GM21447 (cell line): ENCODE data around the gene TMEM88.
"Not testable (repeated sequence)": the region's sequence is repeated elsewhere in the genome, so short reads cannot be mapped to it uniquely, and the experiment has no call there.

Experiments used
- ATAC-seq: cut with Tn5 transposase; IDR thresholded peaks from one replicate; pipeline ENCODE4 v1.9.1; 2021; ENCODE audit not compliant: unreplicated experiment

TMEM88 gene, protein sequence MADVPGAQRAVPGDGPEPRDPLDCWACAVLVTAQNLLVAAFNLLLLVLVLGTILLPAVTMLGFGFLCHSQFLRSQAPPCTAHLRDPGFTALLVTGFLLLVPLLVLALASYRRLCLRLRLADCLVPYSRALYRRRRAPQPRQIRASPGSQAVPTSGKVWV

DNA sequence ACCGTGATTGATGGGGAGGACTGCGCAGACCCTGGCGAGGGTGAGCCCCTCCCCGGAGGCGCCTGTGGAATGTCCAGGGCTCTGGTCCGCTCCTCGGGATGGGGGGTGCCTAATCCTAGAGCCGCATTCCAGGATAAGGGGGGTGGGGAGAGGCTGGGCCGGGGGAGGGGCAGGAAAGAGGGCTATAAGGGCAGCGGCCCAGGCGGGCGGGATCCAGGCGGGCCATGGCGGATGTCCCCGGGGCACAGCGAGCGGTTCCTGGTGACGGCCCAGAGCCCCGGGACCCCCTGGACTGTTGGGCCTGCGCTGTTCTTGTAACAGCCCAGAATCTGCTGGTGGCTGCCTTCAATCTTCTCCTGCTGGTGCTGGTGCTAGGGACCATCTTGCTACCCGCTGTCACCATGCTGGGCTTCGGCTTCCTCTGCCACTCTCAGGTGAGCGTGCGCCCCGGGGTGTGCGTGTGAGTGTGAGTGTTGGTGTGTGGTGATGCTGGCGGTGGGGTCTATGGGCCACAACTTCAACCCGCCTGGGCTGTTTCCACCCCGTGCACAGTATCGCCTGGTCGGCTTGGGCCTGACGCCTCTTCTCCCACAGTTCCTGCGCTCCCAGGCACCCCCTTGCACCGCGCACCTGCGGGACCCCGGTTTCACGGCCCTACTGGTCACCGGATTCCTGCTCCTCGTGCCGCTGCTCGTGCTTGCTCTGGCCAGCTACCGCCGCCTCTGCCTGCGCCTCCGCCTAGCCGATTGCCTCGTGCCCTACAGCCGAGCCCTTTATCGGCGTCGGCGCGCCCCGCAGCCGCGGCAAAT, at the start of gene TMEM88:
TMEM88 (plus strand) TSS at position 216 of the 809 bp plus-strand sequence; CDS start at position 225, 9 bp downstream.
- no peak for ATAC-seq

DNA sequence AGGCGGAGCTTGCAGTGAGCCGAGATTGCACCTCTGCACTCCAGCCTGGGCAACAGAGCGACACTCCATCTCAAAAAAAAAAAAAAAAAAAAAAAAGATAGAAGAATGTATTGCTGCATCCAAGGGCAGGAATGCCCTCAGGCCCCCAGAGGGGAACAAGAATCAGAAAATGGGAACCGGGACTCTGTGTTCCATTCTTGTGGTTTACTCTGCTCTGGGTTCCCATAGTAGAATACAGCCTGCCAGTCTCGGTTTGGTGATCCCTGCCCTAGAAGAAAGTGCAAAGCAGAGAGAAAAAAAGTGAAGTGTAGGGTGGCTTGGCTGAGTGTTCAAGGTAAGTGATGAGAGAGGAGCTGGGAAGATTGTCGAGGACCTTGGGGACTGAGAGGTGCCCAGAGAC, 48.3 kb upstream of the TMEM88 start:
- no peak for ATAC-seq

DNA sequence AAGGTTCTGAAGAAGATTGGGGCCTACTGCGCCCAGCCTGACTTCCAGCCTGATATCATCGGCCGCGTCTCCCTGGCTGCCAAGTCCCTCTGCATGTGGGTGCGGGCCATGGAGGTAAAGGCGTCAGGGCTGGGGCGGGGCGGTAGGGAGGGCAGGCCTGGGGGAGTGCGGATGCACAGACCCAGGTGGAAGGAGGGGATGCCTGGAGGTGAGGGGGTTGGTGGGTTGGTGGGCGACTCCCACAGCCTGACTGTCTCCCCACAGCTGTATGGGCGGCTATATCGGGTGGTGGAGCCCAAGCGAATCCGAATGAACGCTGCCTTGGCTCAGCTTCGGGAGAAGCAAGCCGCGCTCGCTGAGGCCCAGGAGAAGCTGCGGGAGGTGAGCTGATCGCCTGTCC, 47.7 kb upstream of the TMEM88 start:
- ATAC-seq = no peak

DNA sequence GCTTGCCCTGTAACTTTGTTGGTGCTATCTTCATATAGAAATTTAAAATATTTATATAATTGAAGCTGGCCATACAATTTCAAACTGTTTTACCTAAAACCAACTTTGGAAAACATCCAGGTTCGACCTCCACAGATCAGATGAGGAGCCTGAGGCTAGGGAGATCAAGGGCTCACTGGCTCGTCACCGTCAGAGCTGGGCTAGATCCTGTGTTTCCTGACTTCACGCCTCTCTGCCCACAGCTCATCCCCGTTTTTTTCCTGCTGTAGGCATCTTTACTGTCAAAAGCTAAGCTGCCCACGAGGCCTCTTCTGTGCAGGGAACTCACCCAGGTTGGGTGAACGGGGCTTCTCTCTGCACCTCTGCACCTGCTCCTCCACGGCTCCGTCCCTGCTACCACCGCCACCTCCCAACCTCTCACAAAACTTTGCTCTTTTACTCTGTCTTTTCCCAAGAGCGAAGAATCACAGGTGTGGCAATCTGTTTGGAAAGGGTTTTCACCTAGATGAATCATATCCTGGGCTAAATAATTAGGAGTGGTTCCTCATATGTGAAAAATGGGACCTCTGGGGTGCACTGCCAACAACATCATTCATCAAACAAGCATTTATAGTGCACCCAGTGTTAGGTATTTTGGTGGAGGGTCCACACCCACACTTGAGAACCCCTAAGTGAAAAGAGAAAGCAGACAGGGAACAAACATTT, 45.6 kb upstream of the TMEM88 start:
- ATAC-seq = no peak

DNA sequence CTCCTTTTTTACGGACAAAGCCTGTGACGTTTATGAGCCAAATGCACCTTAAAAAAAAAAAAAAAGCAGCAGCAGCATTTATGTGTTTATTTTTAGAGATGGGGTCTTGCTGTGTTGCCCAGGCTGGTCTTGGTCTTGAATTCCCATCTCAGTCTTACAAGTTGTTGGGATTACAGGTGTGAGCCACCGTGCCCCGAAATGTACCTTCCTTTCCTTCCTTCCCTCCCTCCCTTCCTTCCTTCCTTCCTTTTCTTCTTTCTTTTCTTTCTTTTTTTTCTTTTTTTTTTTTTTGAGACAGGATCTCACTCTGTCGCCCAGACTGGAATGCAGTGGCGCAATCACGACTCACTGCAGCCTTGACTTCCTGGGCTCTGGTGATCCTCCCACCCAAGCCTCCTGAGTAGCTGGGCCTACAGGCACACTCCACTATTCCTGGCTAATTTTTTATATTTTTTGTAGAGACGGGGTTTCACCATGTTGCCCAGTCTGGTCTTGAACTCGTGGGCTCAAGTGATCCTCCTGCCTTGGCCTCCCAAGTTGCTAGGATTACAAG, 45.0 kb upstream of the TMEM88 start:
- not testable (repeated sequence) for ATAC-seq

DNA sequence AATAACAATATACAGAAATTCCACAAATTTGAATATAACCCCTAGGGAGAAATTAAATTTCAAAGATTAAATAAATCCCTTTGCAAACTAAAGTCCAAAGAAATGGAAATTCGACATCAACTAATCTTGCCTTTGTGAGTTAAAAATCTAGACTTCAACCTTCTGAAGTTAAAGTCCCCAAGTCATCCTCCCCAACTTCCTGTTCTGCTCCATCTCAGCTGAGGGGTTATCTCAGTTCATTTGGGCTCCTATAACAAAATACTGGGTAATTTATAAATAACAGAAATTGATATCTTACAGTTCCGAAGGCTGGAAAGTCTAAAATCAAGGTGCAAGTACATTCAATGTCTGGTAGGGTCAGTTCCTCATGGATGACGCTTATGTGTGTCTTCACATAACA, 43.6 kb upstream of the TMEM88 start:
- no peak for ATAC-seq

DNA sequence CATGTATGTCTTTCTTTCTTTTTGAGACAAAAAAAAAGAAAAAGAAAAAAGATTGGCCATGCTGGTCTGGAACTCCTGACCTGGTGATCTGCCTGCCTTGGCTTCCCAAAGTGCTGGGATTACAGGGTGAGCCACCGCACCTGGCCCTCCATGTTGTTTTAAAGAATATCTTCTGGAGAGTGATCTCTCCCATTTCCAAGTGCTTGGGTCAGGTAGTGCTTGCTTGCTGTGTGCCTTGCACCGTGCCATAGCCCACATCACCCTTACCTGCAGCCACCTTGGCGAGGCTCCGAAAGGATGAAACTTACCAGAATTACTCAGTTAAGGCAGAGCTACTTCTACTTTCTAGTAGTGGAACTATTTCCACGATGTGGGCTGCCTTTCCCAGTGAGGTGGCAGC, 39.9 kb upstream of the TMEM88 start:
- no peak for ATAC-seq

DNA sequence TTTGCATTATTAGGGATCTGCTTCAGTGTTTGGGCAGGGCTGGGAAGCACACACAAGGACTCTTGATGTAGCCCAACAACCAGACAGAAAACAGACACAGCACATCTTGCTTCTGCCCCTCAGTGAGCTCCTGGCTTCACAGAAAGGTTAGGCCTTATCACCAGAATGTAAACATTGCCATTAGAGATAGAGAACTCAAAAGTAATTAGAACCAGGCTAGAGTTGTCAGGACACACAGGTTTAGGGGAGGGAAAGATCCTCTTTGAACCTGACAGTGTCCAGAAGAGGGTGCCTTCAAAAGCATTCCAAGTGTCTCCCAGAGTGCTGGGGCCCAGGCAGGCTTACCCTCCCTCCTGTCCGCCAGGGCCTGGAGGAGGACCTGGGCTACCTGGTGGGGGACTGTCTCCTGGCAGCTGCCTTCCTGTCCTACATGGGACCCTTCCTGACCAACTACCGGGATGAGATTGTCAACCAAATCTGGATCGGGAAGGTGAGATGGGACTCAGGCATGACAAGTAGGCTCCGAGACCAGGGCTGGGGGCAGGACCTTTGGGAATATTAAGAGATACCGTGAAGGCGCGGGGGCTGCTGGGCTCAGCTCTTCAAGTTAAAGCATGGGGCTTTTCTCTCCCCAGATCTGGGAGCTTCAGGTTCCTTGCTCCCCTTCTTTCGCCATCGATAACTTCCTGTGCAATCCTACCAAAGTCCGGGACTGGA, 37.8 kb upstream of the TMEM88 start:
- ATAC-seq = no peak

DNA sequence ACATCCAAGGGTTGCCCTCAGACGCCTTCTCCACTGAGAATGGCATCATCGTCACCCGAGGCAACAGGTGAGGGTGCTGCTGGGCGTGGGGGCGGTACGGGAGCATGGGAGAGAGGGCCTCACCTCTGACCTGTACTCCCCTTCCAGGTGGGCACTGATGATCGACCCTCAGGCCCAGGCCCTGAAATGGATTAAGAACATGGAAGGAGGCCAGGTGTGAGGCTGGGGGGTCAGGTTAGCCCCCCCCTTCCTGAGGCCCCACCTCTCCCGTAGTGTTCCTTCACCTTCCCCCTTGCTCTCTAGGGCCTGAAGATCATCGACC, 37.3 kb upstream of the TMEM88 start:
- no peak for ATAC-seq

DNA sequence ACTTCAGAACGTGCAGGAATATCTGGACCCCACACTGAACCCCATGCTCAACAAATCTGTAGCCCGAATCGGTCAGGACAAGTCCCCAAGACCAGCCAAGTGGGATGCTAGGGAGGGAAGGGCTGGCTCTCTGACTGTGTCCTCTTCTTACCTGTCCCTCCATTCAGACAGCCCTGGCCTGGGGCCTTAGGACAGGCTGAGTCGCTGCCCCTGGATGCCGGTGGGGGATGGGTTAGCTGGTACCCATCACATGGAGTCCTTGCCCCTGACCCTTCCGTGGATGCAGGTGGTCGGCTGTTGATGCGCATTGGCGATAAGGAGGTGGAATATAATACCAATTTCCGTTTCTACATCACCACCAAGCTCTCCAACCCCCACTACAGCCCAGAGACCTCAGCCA, 36.8 kb upstream of the TMEM88 start:
- no peak for ATAC-seq

DNA sequence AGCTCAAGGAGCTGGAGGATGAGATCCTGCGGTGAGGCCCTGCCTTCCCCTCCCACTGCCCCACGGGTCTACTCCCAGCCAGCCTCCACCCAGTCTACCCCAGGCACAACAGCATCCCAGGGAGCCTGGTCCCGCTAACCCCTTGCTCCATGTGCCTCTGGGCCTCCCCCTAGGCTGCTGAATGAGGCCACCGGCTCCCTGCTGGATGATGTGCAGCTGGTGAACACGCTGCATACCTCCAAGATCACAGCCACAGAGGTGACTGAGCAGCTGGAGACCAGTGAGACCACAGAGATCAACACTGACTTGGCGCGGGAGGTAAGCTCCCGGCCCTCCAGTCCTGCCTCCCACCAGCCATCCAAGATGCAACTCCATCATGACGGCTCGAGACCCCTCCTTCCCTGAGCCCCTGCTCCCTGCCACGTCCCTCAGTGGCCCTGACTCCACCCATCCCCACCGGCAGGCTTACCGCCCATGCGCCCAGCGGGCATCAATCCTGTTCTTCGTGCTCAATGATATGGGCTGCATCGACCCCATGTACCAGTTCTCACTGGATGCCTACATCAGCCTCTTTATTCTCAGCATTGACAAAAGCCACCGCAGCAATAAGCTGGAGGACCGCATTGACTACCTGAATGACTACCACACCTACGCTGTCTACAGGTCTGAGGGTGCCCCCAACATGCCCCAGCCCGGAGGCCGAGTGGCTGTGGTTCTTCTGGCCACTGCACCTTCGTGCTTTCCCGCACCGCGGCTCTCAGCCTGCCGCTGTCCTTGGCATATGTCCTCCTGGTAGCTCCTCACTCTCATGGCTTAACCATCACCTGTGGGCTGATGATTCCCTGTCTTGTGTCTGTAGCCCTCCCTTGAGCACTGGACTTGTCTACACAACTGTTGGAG, 35.9 kb upstream of the TMEM88 start:
- ATAC-seq = no peak

DNA sequence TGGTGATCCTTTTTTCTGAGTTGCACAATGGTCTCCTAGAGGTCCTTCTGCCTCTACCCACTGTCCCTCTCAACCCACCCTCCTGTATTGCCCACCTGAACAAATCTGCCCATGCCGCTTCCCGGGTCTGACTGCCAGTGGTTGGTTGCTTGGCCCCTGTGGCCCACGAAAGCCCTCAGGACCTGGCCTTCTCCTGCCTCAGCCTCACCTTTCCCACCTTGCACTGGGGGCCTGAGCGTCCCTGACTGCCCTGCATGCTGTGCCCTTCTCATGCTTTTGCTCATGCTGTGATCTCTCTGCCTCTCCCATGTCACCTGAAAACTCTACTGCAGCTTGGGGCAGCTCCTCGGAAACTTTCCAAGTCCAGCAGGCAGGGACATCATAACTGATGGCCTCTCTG, 34.6 kb upstream of the TMEM88 start:
- ATAC-seq = no peak

DNA sequence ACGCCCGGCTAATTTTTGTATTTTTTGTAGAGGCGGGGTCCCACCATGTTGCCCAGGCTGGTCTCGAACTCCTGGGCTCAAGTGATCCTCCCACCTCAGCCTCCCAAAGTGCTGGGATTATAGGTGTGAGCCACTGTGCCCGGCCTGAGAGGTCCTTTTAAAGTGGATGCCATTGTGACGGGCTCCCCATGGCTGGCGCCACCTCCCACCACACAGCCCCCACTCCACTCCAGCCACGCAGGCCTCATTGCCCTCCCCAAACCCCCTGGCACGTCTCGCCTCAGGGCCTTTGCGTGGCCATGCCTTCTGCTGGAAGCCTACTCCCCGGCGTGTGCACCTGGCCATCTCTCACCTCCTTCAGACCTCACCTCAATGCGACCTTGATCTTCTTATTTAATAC, 32.7 kb upstream of the TMEM88 start:
- ATAC-seq = no peak

DNA sequence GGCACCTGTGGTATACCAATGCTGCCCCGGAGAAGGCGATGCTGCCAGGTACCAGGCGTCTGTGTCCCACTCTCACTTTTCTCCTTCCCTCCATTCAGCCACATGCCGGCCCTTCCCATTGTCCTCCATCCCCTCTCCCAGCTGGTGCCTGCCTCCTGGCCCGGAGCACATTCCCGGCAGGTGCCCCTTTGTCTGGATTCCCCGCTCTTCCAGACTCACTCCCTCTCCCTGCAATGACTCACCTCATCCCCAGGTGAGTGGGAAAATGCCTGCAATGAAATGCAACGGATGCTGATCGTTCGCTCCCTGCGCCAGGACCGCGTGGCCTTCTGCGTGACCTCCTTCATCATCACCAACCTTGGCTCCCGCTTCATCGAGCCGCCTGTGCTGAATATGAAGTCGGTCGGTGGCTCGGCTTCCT, 31.3 kb upstream of the TMEM88 start:
- ATAC-seq = no peak

DNA sequence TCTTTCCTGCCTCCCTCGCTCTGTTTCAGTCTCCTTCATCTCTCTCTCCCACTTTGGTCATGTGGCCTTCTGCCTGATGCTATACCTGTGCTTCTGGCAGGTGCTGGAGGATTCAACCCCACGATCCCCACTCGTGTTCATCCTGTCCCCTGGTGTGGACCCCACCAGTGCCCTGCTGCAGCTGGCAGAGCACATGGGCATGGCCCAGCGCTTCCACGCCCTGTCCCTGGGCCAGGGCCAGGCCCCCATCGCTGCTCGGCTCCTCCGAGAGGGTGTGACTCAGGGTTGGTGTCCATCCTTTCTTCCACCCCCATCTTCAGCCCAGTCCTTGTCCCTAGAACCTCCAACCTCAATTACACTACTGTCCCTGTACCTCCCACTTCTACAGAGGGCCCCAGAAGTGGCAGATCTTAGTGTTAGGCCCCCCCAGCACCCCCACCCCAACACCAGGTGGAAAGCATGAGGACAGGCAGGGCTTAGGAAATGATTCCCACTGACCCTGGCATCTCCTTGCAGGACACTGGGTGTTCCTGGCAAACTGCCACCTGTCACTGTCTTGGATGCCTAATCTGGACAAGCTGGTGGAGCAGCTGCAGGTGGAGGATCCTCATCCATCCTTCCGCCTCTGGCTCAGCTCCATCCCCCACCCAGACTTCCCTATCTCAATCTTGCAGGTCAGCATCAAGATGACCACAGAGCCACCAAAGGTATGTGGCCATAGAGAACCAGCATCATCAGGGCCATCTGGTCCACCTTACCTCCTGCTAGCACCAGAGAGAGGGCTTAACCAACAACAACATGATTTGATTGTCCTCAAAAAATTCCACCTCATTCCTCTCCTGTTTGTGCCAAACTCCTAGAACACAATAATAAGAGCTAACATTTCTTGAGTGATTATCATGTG, 30.6 kb upstream of the TMEM88 start:
- ATAC-seq = no peak

DNA sequence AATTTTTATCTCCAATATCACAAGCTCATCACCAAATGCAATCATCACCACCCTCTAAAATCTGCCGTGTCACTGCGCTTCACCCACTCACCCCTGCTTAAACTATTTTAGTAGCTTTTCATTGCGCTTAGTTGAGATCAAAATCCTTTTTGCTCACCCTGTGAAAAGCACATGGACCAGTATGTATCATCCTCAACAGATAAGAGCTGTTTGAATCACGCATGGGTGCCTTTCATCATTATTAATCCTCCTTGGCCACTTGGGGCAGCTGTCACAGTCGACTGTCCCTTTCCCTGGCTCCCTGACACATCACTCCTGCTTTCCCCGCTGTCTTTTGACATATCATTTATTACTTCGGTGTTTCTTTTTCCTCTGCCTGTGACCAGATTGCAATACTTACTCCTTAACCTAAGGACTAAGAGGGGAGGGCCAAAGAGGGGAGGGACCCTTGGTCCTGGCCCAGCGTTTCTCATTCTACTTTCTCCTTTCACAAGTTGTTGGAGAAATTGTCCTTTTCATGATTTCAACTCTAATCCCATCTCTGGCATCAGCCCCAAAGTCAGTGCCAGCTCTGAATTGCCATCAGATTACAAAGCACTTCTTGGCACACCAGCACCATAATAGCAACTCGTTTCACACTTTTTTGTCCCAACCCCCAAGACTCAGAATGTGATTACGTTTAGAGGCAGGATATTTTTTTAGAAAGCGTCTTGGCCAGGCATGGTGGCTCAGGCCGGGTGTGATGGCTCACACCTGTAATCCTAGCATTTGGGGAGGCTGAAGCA, 29.5 kb upstream of the TMEM88 start:
- no peak for ATAC-seq

DNA sequence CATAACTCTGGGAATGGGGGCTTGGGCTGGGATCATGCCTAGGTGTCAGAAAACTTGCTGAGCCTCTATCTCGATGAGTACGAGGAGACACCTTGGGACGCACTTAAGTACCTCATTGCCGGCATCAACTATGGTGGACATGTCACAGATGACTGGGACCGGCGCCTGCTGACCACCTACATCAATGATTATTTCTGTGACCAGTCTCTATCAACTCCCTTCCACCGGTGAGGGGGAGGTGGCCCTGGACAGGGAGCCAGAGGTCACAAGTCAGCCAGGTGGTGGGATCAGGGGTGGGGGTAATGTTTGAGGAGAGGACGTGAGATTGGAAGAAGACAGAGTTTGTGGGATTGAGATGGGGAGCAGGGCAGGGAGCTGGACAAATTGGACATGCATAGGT, 24.2 kb upstream of the TMEM88 start:
- no peak for ATAC-seq

DNA sequence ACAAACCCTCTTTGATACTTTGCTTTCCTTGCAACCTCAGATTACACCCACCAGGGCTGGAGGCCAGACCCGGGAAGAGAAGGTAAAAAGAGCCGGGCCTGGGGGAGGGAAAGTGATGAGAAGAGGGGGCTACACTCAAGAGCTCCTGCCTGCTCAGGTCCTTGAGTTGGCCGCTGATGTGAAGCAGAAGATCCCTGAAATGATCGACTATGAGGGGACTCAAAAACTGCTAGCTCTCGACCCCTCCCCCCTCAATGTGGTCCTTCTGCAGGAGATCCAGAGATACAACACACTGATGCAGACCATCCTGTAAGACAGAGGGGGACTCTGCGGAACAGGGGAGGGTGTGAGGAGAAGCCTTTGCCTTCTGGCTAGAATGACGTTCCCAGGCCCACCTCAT, 23.6 kb upstream of the TMEM88 start:
- no peak for ATAC-seq

DNA sequence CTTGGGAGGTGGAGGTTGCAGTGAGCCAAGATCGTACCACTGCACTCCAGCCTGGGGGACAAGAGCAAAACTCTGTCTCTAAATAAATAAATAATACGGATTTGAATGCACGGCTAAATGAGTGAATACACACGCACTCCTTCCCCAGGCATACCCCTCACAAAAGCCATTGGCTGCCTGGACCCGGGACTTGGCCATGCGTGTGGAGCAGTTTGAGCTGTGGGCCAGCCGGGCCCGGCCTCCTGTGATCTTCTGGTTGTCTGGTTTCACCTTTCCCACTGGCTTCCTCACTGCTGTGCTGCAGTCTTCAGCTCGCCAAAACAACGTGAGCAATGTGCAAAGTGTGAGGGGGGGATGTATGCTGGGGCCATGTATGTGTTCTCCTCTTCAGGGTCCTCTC, 22.4 kb upstream of the TMEM88 start:
- no peak for ATAC-seq
